Neutrophil (primary cell): ENCODE measurements around the gene MRPL11.
"Not testable (repeated sequence)": the region's sequence is repeated elsewhere in the genome, so short reads cannot be mapped to it uniquely, and the experiment has no call there.

Experiments
- H3K27ac ChIP-seq: fragments of 200-600 bp; sonication (generic); 2 replicates; pipeline ENCODE4 v1.5.1; 2016; ENCODE audit warnings: mild to moderate bottlenecking, moderate library complexity
- H3K27me3 ChIP-seq: fragments of 200-600 bp; sonication (generic); 2 replicates; pipeline ENCODE4 v1.6.0; 2016; ENCODE audit warnings: mild to moderate bottlenecking
- H3K36me3 ChIP-seq: fragments of 200-600 bp; sonication (generic); 2 replicates; pipeline ENCODE4 v1.5.1; 2017
- H3K4me1 ChIP-seq, 2 experiments: fragments of 200-600 bp in 1 of 2; sonication (generic) in 1 of 2; 1 replicate in 1 of 2; 2 replicates in 1 of 2; pipeline versions ENCODE4 v1.5.1 to v1.6.1; 2013 to 2016; ENCODE audit warnings: low read depth in 1 of 2, low read length in 1 of 2, mild to moderate bottlenecking in 1 of 2, moderate library complexity in 1 of 2; ENCODE audit not compliant: control insufficient read depth in 1 of 2, insufficient read depth in 1 of 2
- H3K4me3 ChIP-seq, 2 experiments: fragments of 200-600 bp in 1 of 2; sonication (generic) in 1 of 2; 1 replicate in 1 of 2; 2 replicates in 1 of 2; pipeline ENCODE4 v1.5.1; 2013 to 2016; ENCODE audit warnings: low read depth in 1 of 2, low read length in 1 of 2, mild to moderate bottlenecking in 1 of 2, moderate library complexity in 1 of 2
- H3K9me3 ChIP-seq: fragments of 200-600 bp; sonication (generic); 2 replicates; pipeline ENCODE4 v1.5.1; 2016
- CTCF ChIP-seq: fragments of 200-600 bp; sonication (generic); IDR thresholded peaks from 2 replicates; pipeline ENCODE4 v1.5.1; 2016; ENCODE audit warnings: antibody characterized with exemption

The MRPL11 gene

GRCh38 chr11:66448523-66448922, 9.9 kb upstream of the MRPL11 start:
- no peak for TF ChIP-seq CTCF
- Histone ChIP-seq H3K4me1 (peaks cover 12 to 13% of the 10 kb centered on the region in 2 experiments), H3K27me3 (no peaks in the 10 kb centered on the region)

GRCh38 chr11:66447012-66447411, 8.4 kb upstream of the MRPL11 start:
- Histone ChIP-seq H3K4me1 (peaks cover 18 to 19% of the 10 kb centered on the region in 2 experiments), H3K4me3 (no peak overlapping the region), H3K9me3 (no peaks in the 10 kb centered on the region), H3K36me3 (no peaks in the 10 kb centered on the region), H3K27me3 (no peaks in the 10 kb centered on the region), H3K27ac (no peak overlapping the region)
- TF ChIP-seq CTCF: no peak

More at GRCh38 chr11:66448523-66448922, 9.9 kb upstream of the MRPL11 start:
- no peaks in the 10 kb centered on the region for H3K9me3 ChIP-seq
- H3K4me3 ChIP-seq: no peak overlapping the region
- no peak overlapping the region for H3K27ac ChIP-seq
- H3K36me3 ChIP-seq: no peaks in the 10 kb centered on the region

- peak overlapping the region; percentile 63 for H3K27ac ChIP-seq
These were observed 5.0 kb upstream of the MRPL11 start for GRCh38 chr11:66443602-66444001.

GRCh38 chr11:66440940-66441282, 2.3 kb upstream of the MRPL11 start:
- not testable (repeated sequence) for H3K27me3 ChIP-seq, H3K4me3 ChIP-seq, H3K27ac ChIP-seq, H3K9me3 ChIP-seq, H3K36me3 ChIP-seq
- H3K4me1 ChIP-seq: peaks cover 26% of the 10 kb centered on the region in 2 experiments

More at GRCh38 chr11:66443602-66444001, 5.0 kb upstream of the MRPL11 start:
- no peak for TF ChIP-seq CTCF
- no peaks in the 10 kb centered on the region for H3K9me3 ChIP-seq
- H3K27me3 ChIP-seq: no peaks in the 10 kb centered on the region
- no peaks in the 10 kb centered on the region for H3K36me3 ChIP-seq
- H3K4me3 ChIP-seq: no peak overlapping the region
- H3K4me1 ChIP-seq: peaks cover 19 to 23% of the 10 kb centered on the region in 2 experiments

GRCh38 chr11:66440101-66440939, 1.7 kb upstream of the MRPL11 start:
- not testable (repeated sequence) for H3K9me3 ChIP-seq, H3K36me3 ChIP-seq, H3K27me3 ChIP-seq, H3K4me3 ChIP-seq, H3K27ac ChIP-seq
- peaks cover 26% of the 10 kb centered on the region in 2 experiments for H3K4me1 ChIP-seq

GRCh38 chr11:66437979-66438503, 607 bp downstream of the MRPL11 start:
- TF ChIP-seq CTCF: no peak
- Histone ChIP-seq H3K4me1 (peaks cover 16 to 18% of the 10 kb centered on the region in 2 experiments), H3K36me3 (peaks cover 7% of the 10 kb centered on the region), H3K27ac (peak overlapping the region; percentile 89), H3K4me3 (peak overlapping the region; percentile 84 to 93), H3K9me3 (no peaks in the 10 kb centered on the region), H3K27me3 (no peaks in the 10 kb centered on the region)
